Smooth muscle cell (in vitro differentiated cells): ENCODE measurements around the gene ATOH1. TPM values are rescaled to one million over a fixed set of nuclear protein-coding genes. Genes with fewer than 3 reads are reported as not detected.

Experiments
- DNase-seq: peaks from one replicate; lab custom pipeline; 2025; ENCODE audit not compliant: unreplicated experiment; lab: John Stamatoyannopoulos, UW
- H2AFZ ChIP-seq: fragments of 200-600 bp; sonication (generic); 2 replicates; pipeline ENCODE4 v1.6.0; 2016; ENCODE audit warnings: antibody characterized with exemption, low read depth, mild to moderate bottlenecking
- H3F3A ChIP-seq: fragments of 200-600 bp; sonication (generic); 2 replicates; pipeline ENCODE4 v1.6.0; 2017; ENCODE audit warnings: antibody characterized with exemption, low read depth
- H3K27ac ChIP-seq: fragments of 200-600 bp; sonication (generic); 2 replicates; pipeline ENCODE4 v1.5.1; 2016; ENCODE audit warnings: low read depth, mild to moderate bottlenecking
- H3K27me3 ChIP-seq: fragments of 200-600 bp; sonication (generic); 2 replicates; pipeline ENCODE4 v1.6.1; 2016; ENCODE audit warnings: low read depth, mild to moderate bottlenecking
- H3K36me3 ChIP-seq: fragments of 200-600 bp; sonication (generic); 2 replicates; pipeline ENCODE4 v1.5.1; 2016; ENCODE audit warnings: low read depth
- H3K4me1 ChIP-seq: fragments of 200-600 bp; sonication (generic); 2 replicates; pipeline ENCODE4 v1.5.1; 2016; ENCODE audit warnings: low read depth
- H3K4me2 ChIP-seq: fragments of 200-600 bp; sonication (generic); 2 replicates; pipeline ENCODE4 v1.6.0; 2016; ENCODE audit warnings: mild to moderate bottlenecking
- H3K4me3 ChIP-seq: fragments of 200-600 bp; sonication (generic); 2 replicates; pipeline ENCODE4 v1.5.1; 2016; ENCODE audit warnings: mild to moderate bottlenecking
- H3K79me2 ChIP-seq: fragments of 200-600 bp; sonication (generic); 2 replicates; pipeline ENCODE4 v1.6.0; 2016; ENCODE audit warnings: low read depth, mild to moderate bottlenecking
- H3K9ac ChIP-seq: fragments of 200-600 bp; sonication (generic); 2 replicates; pipeline ENCODE4 v1.6.0; 2016; ENCODE audit warnings: low read depth
- H3K9me3 ChIP-seq: fragments of 200-600 bp; sonication (generic); replicated peaks from 2 replicates; pipeline ENCODE4 v1.5.1; 2016; ENCODE audit warnings: low read depth
- H4K20me1 ChIP-seq: fragments of 200-600 bp; sonication (generic); 2 replicates; pipeline ENCODE4 v1.6.0; 2016; ENCODE audit warnings: low read depth
- WGBS: methylation state at CpG from one replicate; pipeline ENCODE4 v1.1.7; 2016; ENCODE audit warnings: low lambda C conversion rate; 5-methylcytosine and 5-hydroxymethylcytosine counted together
- polyA plus RNA-seq: library from polyadenylated mRNA; unstranded; fragments of >200 nt; fragmentation: Nextera tagmentation; extraction: Ambion mirVana; gene quantifications from 2 replicates; pipeline ENCODE4 v1.2.1, GENCODE V29; 2016
- total RNA-seq: library from RNA; depleted of rRNA; stranded (reverse); fragments of >200 nt; gene quantifications from 2 replicates; pipeline ENCODE4 v1.2.3, GENCODE V29; 2014
- TF ChIP-seq, protein P1 (sequence below): fragments of 200-600 bp; sonication (generic); IDR thresholded peaks from 2 replicates; pipeline ENCODE4 v1.5.1; 2017; ENCODE audit warnings: borderline replicate concordance, mild to moderate bottlenecking, antibody characterized with exemption; ENCODE audit not compliant: insufficient read depth, poor library complexity, severe bottlenecking

The ATOH1 gene
- total and polyA plus RNA-seq, 2 experiments from 2014 or later: not detected

DNA sequence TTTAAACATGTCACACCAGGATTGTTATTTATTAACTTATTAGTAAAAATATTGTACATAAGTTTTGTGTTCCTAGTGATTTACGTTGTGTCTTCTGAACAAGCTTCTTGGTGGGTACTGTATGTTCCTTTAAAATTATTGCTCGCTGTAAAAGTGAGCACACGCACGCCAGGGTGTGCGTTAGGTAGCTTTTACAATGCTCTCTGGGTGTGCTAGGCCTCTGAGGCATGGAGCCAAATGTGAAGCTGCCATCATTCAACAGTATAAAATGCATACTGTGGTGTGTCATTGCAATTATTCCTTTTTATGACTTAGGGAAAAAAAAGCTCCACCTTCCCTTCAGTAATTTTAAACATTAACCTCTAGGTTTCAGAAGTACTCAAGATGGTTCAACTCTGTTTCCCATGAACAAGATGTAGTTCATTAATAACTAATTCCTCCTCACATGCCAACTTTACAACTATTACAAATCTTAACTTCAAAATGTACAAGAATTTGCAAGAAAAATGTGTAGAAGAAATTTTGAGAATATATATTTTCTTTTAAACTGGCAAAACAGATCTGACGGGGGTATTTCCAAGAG, 42.4 kb downstream of the ATOH1 start:
- Histone ChIP-seq H3F3A (no peaks in the 10 kb centered on the region), H2AFZ (no peak overlapping the region), H3K4me2 (no peak overlapping the region), H3K27ac (no peak overlapping the region), H3K4me1 (peaks cover under 1% of the 10 kb centered on the region), H4K20me1 (no peaks in the 10 kb centered on the region), H3K9ac (no peak overlapping the region), H3K27me3 (peaks cover 4% of the 10 kb centered on the region), H3K79me2 (no peaks in the 10 kb centered on the region), H3K9me3 (no peaks in the 10 kb centered on the region), H3K4me3 (no peak overlapping the region), H3K36me3 (no peaks in the 10 kb centered on the region)
- no peak for DNase-seq
- TF ChIP-seq, protein P1, sequence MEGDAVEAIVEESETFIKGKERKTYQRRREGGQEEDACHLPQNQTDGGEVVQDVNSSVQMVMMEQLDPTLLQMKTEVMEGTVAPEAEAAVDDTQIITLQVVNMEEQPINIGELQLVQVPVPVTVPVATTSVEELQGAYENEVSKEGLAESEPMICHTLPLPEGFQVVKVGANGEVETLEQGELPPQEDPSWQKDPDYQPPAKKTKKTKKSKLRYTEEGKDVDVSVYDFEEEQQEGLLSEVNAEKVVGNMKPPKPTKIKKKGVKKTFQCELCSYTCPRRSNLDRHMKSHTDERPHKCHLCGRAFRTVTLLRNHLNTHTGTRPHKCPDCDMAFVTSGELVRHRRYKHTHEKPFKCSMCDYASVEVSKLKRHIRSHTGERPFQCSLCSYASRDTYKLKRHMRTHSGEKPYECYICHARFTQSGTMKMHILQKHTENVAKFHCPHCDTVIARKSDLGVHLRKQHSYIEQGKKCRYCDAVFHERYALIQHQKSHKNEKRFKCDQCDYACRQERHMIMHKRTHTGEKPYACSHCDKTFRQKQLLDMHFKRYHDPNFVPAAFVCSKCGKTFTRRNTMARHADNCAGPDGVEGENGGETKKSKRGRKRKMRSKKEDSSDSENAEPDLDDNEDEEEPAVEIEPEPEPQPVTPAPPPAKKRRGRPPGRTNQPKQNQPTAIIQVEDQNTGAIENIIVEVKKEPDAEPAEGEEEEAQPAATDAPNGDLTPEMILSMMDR: no peak
- 93% methylated on average over 6 of the region's 6 CpGs for WGBS

DNA sequence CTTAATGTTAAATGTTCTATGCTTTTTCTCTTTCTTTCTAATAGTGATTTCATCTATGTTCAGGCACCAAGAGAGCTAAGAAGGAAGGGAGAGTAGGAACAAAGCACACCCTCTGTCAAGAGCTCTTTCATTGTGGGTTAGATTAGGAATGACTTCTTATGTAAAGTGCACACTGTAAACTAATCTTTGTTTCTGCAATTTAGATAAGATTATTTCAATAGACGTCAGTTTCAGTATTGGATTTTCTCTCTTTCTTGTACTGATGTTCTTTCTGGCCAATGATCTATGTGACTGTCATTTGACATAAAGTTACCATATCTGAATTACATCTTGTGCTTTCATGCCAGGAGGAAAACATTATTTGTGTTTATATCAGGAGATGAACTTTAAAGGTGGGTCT, 48.2 kb downstream of the ATOH1 start:
- Histone ChIP-seq H3K9me3 (no peaks in the 10 kb centered on the region), H4K20me1 (no peaks in the 10 kb centered on the region), H3K27me3 (peaks cover 4% of the 10 kb centered on the region), H3K27ac (no peak overlapping the region), H2AFZ (no peak overlapping the region), H3F3A (no peaks in the 10 kb centered on the region), H3K36me3 (no peaks in the 10 kb centered on the region), H3K4me2 (no peak overlapping the region), H3K79me2 (no peaks in the 10 kb centered on the region), H3K9ac (no peak overlapping the region), H3K4me3 (no peak overlapping the region), H3K4me1 (peaks cover 8% of the 10 kb centered on the region)
- no peak for DNase-seq
- 39% methylated on average over 1 of the region's 1 CpG for WGBS
- TF ChIP-seq, protein P1: no peak

DNA sequence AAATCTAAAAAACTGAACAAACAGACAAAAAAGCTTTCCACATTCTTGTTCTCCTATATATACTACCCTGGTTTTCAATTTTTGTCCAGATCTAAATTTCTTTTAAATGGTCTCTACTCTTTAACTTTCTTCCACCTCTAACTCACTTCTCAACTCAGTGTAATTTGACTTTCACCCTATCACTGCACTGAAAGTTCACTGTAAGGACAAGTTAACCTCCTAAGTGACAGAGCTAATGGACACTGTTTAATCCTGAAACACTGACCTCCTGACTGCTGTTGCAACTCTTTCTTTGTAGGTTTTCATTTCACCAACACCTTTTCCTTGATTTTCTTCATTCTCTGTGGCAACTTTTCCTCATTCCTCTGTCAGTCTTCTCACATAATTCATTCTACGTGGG, 50.0 kb downstream of the ATOH1 start:
- H3K9ac ChIP-seq: no peak overlapping the region
- WGBS: 67% methylated on average over 1 of the region's 1 CpG
- H3F3A ChIP-seq: no peaks in the 10 kb centered on the region
- H2AFZ ChIP-seq: no peak overlapping the region
- no peak overlapping the region for H3K4me2 ChIP-seq
- DNase-seq: no peak
- H4K20me1 ChIP-seq: no peaks in the 10 kb centered on the region
- H3K27me3 ChIP-seq: peaks cover 4% of the 10 kb centered on the region
- H3K9me3 ChIP-seq: no peaks in the 10 kb centered on the region
- no peaks in the 10 kb centered on the region for H3K36me3 ChIP-seq
- no peak overlapping the region for H3K4me3 ChIP-seq
- TF ChIP-seq, protein P1: no peak
- no peaks in the 10 kb centered on the region for H3K79me2 ChIP-seq
- H3K4me1 ChIP-seq: peaks cover 8% of the 10 kb centered on the region
- H3K27ac ChIP-seq: no peak overlapping the region

DNA sequence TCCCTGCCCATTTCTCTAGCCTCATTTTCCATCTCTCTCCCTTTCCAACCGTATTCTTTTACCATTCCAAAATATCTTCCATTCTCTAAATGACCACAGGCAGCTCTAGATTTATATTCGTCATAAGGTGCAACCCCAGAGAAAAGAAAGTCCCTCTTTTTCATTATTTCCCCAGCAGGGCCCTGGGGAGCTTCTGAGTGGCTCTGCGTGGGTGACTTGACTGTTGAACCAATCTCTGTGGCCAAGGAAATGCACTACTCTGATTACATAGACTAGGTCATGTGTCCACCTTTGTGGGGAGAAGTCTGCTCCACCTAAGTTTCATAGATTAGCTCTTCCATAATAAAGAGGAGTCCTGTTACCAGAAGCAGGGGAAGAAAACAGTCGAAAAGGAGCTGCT, 51.4 kb downstream of the ATOH1 start:
- 77% methylated on average over 4 of the region's 4 CpGs for WGBS
- no peaks in the 10 kb centered on the region for H3F3A ChIP-seq
- H3K27ac ChIP-seq: no peak overlapping the region
- DNase-seq: no peak
- no peaks in the 10 kb centered on the region for H3K27me3 ChIP-seq
- no peak overlapping the region for H3K4me2 ChIP-seq
- no peak overlapping the region for H3K9ac ChIP-seq
- H2AFZ ChIP-seq: no peak overlapping the region
- peaks cover 8% of the 10 kb centered on the region for H3K4me1 ChIP-seq
- TF ChIP-seq, protein P1: no peak
- no peaks in the 10 kb centered on the region for H4K20me1 ChIP-seq
- H3K4me3 ChIP-seq: no peak overlapping the region
- H3K36me3 ChIP-seq: no peaks in the 10 kb centered on the region
- no peaks in the 10 kb centered on the region for H3K79me2 ChIP-seq
- no peaks in the 10 kb centered on the region for H3K9me3 ChIP-seq
